HepG2 (cell line): ENCODE data around the gene EGFR. TPM values are rescaled to one million over a fixed set of nuclear protein-coding genes. Genes with fewer than 3 reads are reported as not detected.

ENCODE experiments used
- ATAC-seq: fragments of 200-7000 bp; cut with Tn5 transposase; 3 replicates; pipeline ENCODE4 v1.9.1; 2020; ENCODE audit warnings: mild to moderate bottlenecking, moderate library complexity
- Bru-seq: library from RNA; stranded (reverse); fragments of 400-500 nt; gene quantifications from one replicate; lab custom pipeline; 2021; lab: Mats Ljungman, UMichigan
- BruChase-seq, 2 experiments: library from RNA; stranded (reverse); fragments of 400-500 nt; gene quantifications; one replicate each; lab custom pipeline; 2021; lab: Mats Ljungman, UMichigan
- BruUV-seq: library from RNA; stranded (reverse); fragments of 400-500 nt; replicated peaks from 2 replicates; lab custom pipeline; 2021; lab: Mats Ljungman, UMichigan
- CTCF ChIA-PET: fragments of 300-600 bp; formaldehyde crosslinking; extraction: SDS; loops from one replicate; lab custom pipeline; 2021; ENCODE audit warnings: low total read pairs, inconsistent platforms, low intra/inter-chr PET ratio; lab: Yijun Ruan, JAX
- POLR2A ChIA-PET: fragments of 350-600 bp; sonication (Branson Sonifier 250); formaldehyde crosslinking; loops from one replicate; lab custom pipeline; 2020; ENCODE audit warnings: antibody characterized with exemption, inconsistent platforms; lab: Yijun Ruan, JAX
- DNase-seq: peaks from one replicate; pipeline ENCODE4 v3.0.0-alpha.2; 2015; ENCODE audit warnings: low spot score
- FAIRE-seq: peaks from 3 replicates; lab custom pipeline; 2011; peaks lifted over from hg19 to GRCh38; lab: Jason Lieb, UNC
- H2AFZ ChIP-seq: one replicate; pipeline ENCODE4 v1.6.1; 2011; ENCODE audit warnings: low read length, inconsistent platforms
- H3K27ac ChIP-seq: fragments of 300-600 bp; 3 replicates; pipeline ENCODE4 v1.8.0; 2011; ENCODE audit warnings: mixed run types, mild to moderate bottlenecking, mixed read lengths, low read length, inconsistent platforms; ENCODE audit not compliant: insufficient read depth; ENCODE audit errors: extremely low read length
- H3K27me3 ChIP-seq, 2 experiments: fragments of 200-600 bp in 1 of 2; 2 replicates in 1 of 2; 3 replicates in 1 of 2; pipeline versions ENCODE4 v1.6.0 to v1.8.0; 2011; ENCODE audit warnings: low read length in 2 of 2, mild to moderate bottlenecking in 2 of 2, moderate library complexity in 2 of 2, inconsistent platforms in 1 of 2; ENCODE audit not compliant: insufficient read depth in 2 of 2, control insufficient read depth in 1 of 2
- H3K36me3 ChIP-seq, 2 experiments: fragments of 200-600 bp in 1 of 2; replicated peaks in 1 of 2; 2 replicates in 1 of 2; 3 replicates in 1 of 2; pipeline versions ENCODE4 v1.5.1 to v1.8.0; 2011; ENCODE audit warnings: low read length in 2 of 2, inconsistent platforms in 1 of 2; ENCODE audit not compliant: insufficient read depth in 2 of 2, control insufficient read depth in 1 of 2
- H3K4me1 ChIP-seq: 2 replicates; pipeline ENCODE4 v1.5.1; 2012; ENCODE audit warnings: low read length, inconsistent platforms; ENCODE audit not compliant: insufficient read depth
- H3K4me2 ChIP-seq: 2 replicates; pipeline ENCODE4 v1.6.0; 2011; ENCODE audit warnings: low read depth, low read length, inconsistent platforms
- H3K4me3 ChIP-seq, 3 experiments: fragments of 200-600 bp in 1 of 3; sonication (generic), shearing (Covaris generic) in 1 of 3; replicated peaks in 1 of 3; 2 replicates each; pipeline ENCODE4 v1.5.1; 2011 to 2016; ENCODE audit warnings: low read length in 3 of 3, inconsistent platforms in 2 of 3, low read depth in 2 of 3, mild to moderate bottlenecking in 2 of 3, control low read depth in 1 of 3, mixed read lengths in 1 of 3; ENCODE audit not compliant: insufficient read depth in 1 of 3
- H3K79me2 ChIP-seq: one replicate; pipeline ENCODE4 v1.6.1; 2011; ENCODE audit warnings: low read length, inconsistent platforms; ENCODE audit not compliant: insufficient read depth
- H3K9ac ChIP-seq: 2 replicates; pipeline ENCODE4 v1.6.0; 2011; ENCODE audit warnings: mild to moderate bottlenecking, low read depth, low read length, inconsistent platforms; ENCODE audit not compliant: insufficient read depth
- H3K9me3 ChIP-seq: 2 replicates; pipeline ENCODE4 v1.5.1; 2012; ENCODE audit warnings: mild to moderate bottlenecking, low read length
- H4K20me1 ChIP-seq: 2 replicates; pipeline ENCODE4 v1.6.0; 2011; ENCODE audit warnings: inconsistent platforms, mild to moderate bottlenecking, low read length, moderate library complexity; ENCODE audit not compliant: insufficient read depth
- IRX3 ChIP-seq: sonication (generic); formaldehyde crosslinking; IDR thresholded peaks from 2 replicates; pipeline ENCODE4 v1.8.1; 2023; ENCODE audit warnings: mild to moderate bottlenecking, low read depth, missing genetic modification reagents, borderline replicate concordance
- JUND ChIP-seq: sonication (generic); formaldehyde crosslinking; IDR thresholded peaks from 2 replicates; pipeline ENCODE4 v1.8.0; 2022; ENCODE audit warnings: mild to moderate bottlenecking, missing genetic modification reagents
- RAD21 ChIP-seq: fragments of 450-650 bp; formaldehyde crosslinking; IDR thresholded peaks from 2 replicates; pipeline ENCODE4 v1.5.0; 2020; ENCODE audit warnings: mild to moderate bottlenecking
- REPIN1 ChIP-seq: sonication (generic); formaldehyde crosslinking; IDR thresholded peaks from 2 replicates; pipeline ENCODE4 v1.8.0; 2022; ENCODE audit warnings: missing genetic modification reagents, low read depth, mild to moderate bottlenecking, borderline replicate concordance
- SKI ChIP-seq: fragments of 450-650 bp; IDR thresholded peaks from one replicate; pipeline ENCODE4 v1.6.1; 2018; ENCODE audit warnings: mild to moderate bottlenecking; ENCODE audit not compliant: partially characterized antibody
- XRCC5 ChIP-seq: fragments of 200-400 bp; formaldehyde crosslinking; optimal IDR thresholded peaks from 2 replicates; pipeline ENCODE3; 2017; ENCODE audit warnings: mild to moderate bottlenecking, low read length
- ZFX ChIP-seq: sonication (generic); formaldehyde crosslinking; IDR thresholded peaks from 2 replicates; pipeline ENCODE4 v1.4.0; 2020; ENCODE audit warnings: mild to moderate bottlenecking, low read depth, missing genetic modification reagents, moderate library complexity
- ZMYM4 ChIP-seq: sonication (generic); formaldehyde crosslinking; IDR thresholded peaks from 2 replicates; pipeline ENCODE4 v1.8.1; 2023; ENCODE audit warnings: mild to moderate bottlenecking, missing genetic modification reagents
- ZNF263 ChIP-seq: sonication (generic); formaldehyde crosslinking; IDR thresholded peaks from 2 replicates; pipeline ENCODE4 v1.4.0; 2020; ENCODE audit warnings: missing genetic modification reagents
- ZNF550 ChIP-seq: sonication (generic); formaldehyde crosslinking; IDR thresholded peaks from 2 replicates; pipeline ENCODE4 v1.4.0; 2020; ENCODE audit warnings: mild to moderate bottlenecking, missing genetic modification reagents, borderline replicate concordance
- ZNF614 ChIP-seq: IDR thresholded peaks from 2 replicates; pipeline ENCODE4 v1.6.1; 2018; ENCODE audit warnings: missing biosample characterization, missing genetic modification reagents, inconsistent platforms, borderline replicate concordance
- WGBS: methylation state at CpG from one replicate; pipeline ENCODE4 v1.1.6; 2017; ENCODE audit warnings: low lambda C conversion rate; 5-methylcytosine and 5-hydroxymethylcytosine counted together
- in situ Hi-C: cut with HindIII; loops from 2 replicates; pipeline ENCODE4 v1.10.0; 2017; ENCODE audit warnings: low pct_unique_long_range_greater_than_20kb; ENCODE audit not compliant: extremely low pct_ligation_motif_present
- intact Hi-C: fragments of 100-400 bp; cut with micrococcal nuclease; formaldehyde crosslinking; loops from one replicate; pipeline ENCODE4 v1.10.0; 2022; ENCODE audit not compliant: unreplicated experiment
- long read RNA-seq, 2 experiments: library from RNA in 1 of 2; library from polyadenylated mRNA in 1 of 2; stranded (forward) in 1 of 2; unstranded in 1 of 2; transcript quantifications; one replicate each; pipeline ENCODE4 v2.0.0, GENCODE V29; 2019 to 2022
- polyA minus RNA-seq, 3 experiments: library from RNA; depleted of rRNA, polyadenylated mRNA; stranded (reverse); fragments of >200 nt; gene quantifications; 2 replicates each; pipeline ENCODE4 v1.2.3, GENCODE V29; 2011; ENCODE audit warnings: low replicate concordance in 1 of 3
- polyA plus RNA-seq, 8 experiments: library from polyadenylated mRNA; depleted of rRNA in 3 of 8; stranded (reverse) in 7 of 8; unstranded in 1 of 8; fragments of >200 nt; fragmentation: Illumina TruSeq in 4 of 8; extraction: Trizol in 4 of 8; gene quantifications; 2 replicates each; pipeline versions ENCODE4 v1.2.1 to v1.2.3, GENCODE V29; 2011 to 2016; ENCODE audit warnings: low read depth in 4 of 8, missing spikeins in 1 of 8, mixed read lengths in 1 of 8; ENCODE audit not compliant: insufficient read depth in 1 of 8
- total RNA-seq, 5 experiments: library from RNA; depleted of rRNA; stranded (reverse); fragments of >200 nt; fragmentation: Illumina TruSeq; extraction: Trizol; gene quantifications; 2 replicates each; pipeline ENCODE4 v1.2.3, GENCODE V29; 2016; ENCODE audit warnings: low read depth in 1 of 5
- TF ChIP-seq, protein P1 (sequence below): IDR thresholded peaks from 2 replicates; pipeline ENCODE4 v1.6.1; 2012; ENCODE audit warnings: inconsistent platforms
- TF ChIP-seq, protein P2 (sequence below): sonication (generic); formaldehyde crosslinking; IDR thresholded peaks from 2 replicates; pipeline ENCODE4 v1.8.0; 2022; ENCODE audit warnings: low read depth, missing genetic modification reagents
- TF ChIP-seq, protein P3 (sequence below): sonication (generic); formaldehyde crosslinking; IDR thresholded peaks from 2 replicates; pipeline ENCODE4 v1.8.0; 2023; ENCODE audit warnings: mild to moderate bottlenecking, missing genetic modification reagents

Gene EGFR
- 7.0 TPM in 2 replicates for total RNA-seq (2016; rRNA removed; fragmentation: Illumina TruSeq; extraction: Trizol)
- 1.3 and 1.9 TPM in 2 replicates for total RNA-seq (2016; cell fraction: cytosol; rRNA removed; fragmentation: Illumina TruSeq; extraction: Trizol; ENCODE audit: low read depth)
- total RNA-seq (2016; cell fraction: insoluble cytoplasmic fraction; rRNA removed; fragmentation: Illumina TruSeq; extraction: Trizol) = 5.7 and 7.1 TPM in 2 replicates
- 3.8 and 3.9 TPM in 2 replicates for total RNA-seq (2016; cell fraction: membrane; rRNA removed; fragmentation: Illumina TruSeq; extraction: Trizol)
- total RNA-seq (2016; cell fraction: nucleus; rRNA removed; fragmentation: Illumina TruSeq; extraction: Trizol) = 18.3 and 21.6 TPM in 2 replicates
- 7.9 and 10.0 TPM in 2 replicates for polyA plus RNA-seq (2011; rRNA removed)
- 5.7 and 6.5 TPM in 2 replicates for polyA plus RNA-seq (2011; cell fraction: cytosol; rRNA removed)
- polyA plus RNA-seq (2011; cell fraction: nucleus; rRNA removed) = 15.6 and 16.1 TPM in 2 replicates
- polyA plus RNA-seq (2012) = 12.3 and 19.1 TPM in 2 replicates
- polyA plus RNA-seq (2016; cell fraction: cytosol; fragmentation: Illumina TruSeq; extraction: Trizol; ENCODE audit: low read depth) = 0.76 and 0.86 TPM in 2 replicates
- 4.0 and 4.9 TPM in 2 replicates for polyA plus RNA-seq (2016; cell fraction: insoluble cytoplasmic fraction; fragmentation: Illumina TruSeq; extraction: Trizol; ENCODE audit: low read depth)
- polyA plus RNA-seq (2016; cell fraction: membrane; fragmentation: Illumina TruSeq; extraction: Trizol; ENCODE audit: low read depth) = 1.4 and 1.9 TPM in 2 replicates
- polyA plus RNA-seq (2016; cell fraction: nucleus; fragmentation: Illumina TruSeq; extraction: Trizol; ENCODE audit: insufficient read depth, low read depth) = 17.3 and 18.5 TPM in 2 replicates
- polyA minus RNA-seq (2011; rRNA and poly(A)+ RNA removed; ENCODE audit: low replicate concordance) = 21.0 and 51.4 TPM in 2 replicates
- 9.3 and 14.3 TPM in 2 replicates for polyA minus RNA-seq (2011; cell fraction: cytosol; rRNA and poly(A)+ RNA removed)
- polyA minus RNA-seq (2011; cell fraction: nucleus; rRNA and poly(A)+ RNA removed) = 25.0 and 26.9 TPM in 2 replicates
- percentile 71 among the genes with signal in this experiment for Bru-seq, nascent RNA
- percentile 66 among the genes with signal in this experiment for BruChase-seq, experiment 1, labeled RNA remaining after a 6-hour chase
- percentile 66 among the genes with signal in this experiment for BruChase-seq, experiment 2, labeled RNA remaining after a 2-hour chase
- long read RNA-seq, experiment 1, partial matches to known transcripts = 1 of 2 reads
- long read RNA-seq, experiment 1, other reads (novel, unspliced or antisense) = 1 of 2 reads
- long read RNA-seq, experiment 2, full-length matches to known transcripts = 4 of 26 reads
- long read RNA-seq, experiment 2, partial matches to known transcripts = 2 of 26 reads
- long read RNA-seq, experiment 2, other reads (novel, unspliced or antisense) = 20 of 26 reads

DNA sequence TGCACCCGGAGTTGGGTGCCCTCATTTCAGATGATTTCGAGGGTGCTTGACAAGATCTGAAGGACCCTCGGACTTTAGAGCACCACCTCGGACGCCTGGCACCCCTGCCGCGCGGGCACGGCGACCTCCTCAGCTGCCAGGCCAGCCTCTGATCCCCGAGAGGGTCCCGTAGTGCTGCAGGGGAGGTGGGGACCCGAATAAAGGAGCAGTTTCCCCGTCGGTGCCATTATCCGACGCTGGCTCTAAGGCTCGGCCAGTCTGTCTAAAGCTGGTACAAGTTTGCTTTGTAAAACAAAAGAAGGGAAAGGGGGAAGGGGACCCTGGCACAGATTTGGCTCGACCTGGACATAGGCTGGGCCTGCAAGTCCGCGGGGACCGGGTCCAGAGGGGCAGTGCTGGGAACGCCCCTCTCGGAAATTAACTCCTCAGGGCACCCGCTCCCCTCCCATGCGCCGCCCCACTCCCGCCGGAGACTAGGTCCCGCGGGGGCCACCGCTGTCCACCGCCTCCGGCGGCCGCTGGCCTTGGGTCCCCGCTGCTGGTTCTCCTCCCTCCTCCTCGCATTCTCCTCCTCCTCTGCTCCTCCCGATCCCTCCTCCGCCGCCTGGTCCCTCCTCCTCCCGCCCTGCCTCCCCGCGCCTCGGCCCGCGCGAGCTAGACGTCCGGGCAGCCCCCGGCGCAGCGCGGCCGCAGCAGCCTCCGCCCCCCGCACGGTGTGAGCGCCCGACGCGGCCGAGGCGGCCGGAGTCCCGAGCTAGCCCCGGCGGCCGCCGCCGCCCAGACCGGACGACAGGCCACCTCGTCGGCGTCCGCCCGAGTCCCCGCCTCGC is at the start of gene EGFR:
Gene EGFR, plus strand, starts transcription at position 657 of the 830 bp plus-strand sequence. CDS start 261 bp downstream, outside the sequence.
- BruUV-seq = no TSS peak
- Histone ChIP-seq H2AFZ (no peak within 1 kb of the TSS), H3K4me2 (peak within 1 kb of the TSS; percentile 76), H3K4me1 (peaks cover 53% of the 10 kb centered on the region), H3K27me3 (peaks cover 7 to 32% of the 10 kb centered on the region in 2 experiments), H3K79me2 (peaks cover 4% of the 10 kb centered on the region), H3K27ac (no peak within 1 kb of the TSS), H3K36me3 (no peaks in the 10 kb centered on the region), H3K4me3 (peak within 1 kb of the TSS; percentile 63 to 74 (median 64)), H3K9ac (peak within 1 kb of the TSS; percentile 55), H4K20me1 (no peaks in the 10 kb centered on the region), H3K9me3 (no peaks in the 10 kb centered on the region)
- DNase-seq (no peak), ATAC-seq (peak; percentile 78), FAIRE-seq (no peak)
- POLR2A ChIA-PET = interaction anchor here (1.5 to 2.0 kb wide), 4 partner anchors 60 to 260 kb away, joined by 4 to 7 read pairs (median 5); partner anchors contain the start of gene SEC61G
- intact Hi-C loops = loop anchor here (2.0 to 10.0 kb wide), 2 partner anchors 58 to 116 kb away; no protein-coding TSS in a partner anchor
- in situ Hi-C loops = no loop called here
- 10% methylated on average over 50 of the region's 80 CpGs for WGBS
- CTCF ChIA-PET = no interaction called here
- peak; percentile 97 for TF ChIP-seq ZNF263 (CRISPR knock-in tag)
- TF ChIP-seq IRX3 (CRISPR knock-in tag) = 0 out of 2 replicates have a peak, but pooled peaks have one; percentile 12
- TF ChIP-seq SKI = peak; percentile 39
- TF ChIP-seq, protein P1, sequence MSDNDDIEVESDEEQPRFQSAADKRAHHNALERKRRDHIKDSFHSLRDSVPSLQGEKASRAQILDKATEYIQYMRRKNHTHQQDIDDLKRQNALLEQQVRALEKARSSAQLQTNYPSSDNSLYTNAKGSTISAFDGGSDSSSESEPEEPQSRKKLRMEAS = peak; percentile 48; the same call in 1 of the 2 replicates
- TF ChIP-seq JUND (CRISPR knock-in tag) = no peak
- TF ChIP-seq, protein P2, sequence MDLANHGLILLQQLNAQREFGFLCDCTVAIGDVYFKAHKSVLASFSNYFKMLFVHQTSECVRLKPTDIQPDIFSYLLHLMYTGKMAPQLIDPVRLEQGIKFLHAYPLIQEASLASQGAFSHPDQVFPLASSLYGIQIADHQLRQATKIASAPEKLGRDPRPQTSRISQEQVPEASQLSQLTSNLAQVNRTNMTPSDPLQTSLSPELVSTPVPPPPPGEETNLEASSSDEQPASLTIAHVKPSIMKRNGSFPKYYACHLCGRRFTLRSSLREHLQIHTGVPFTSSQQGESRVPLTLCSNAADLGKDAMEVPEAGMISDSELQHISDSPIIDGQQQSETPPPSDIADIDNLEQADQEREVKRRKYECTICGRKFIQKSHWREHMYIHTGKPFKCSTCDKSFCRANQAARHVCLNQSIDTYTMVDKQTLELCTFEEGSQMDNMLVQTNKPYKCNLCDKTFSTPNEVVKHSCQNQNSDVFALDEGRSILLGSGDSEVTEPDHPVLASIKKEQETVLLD (CRISPR knock-in tag) = peak; percentile 58; the same call in 1 of the 2 replicates
- TF ChIP-seq XRCC5 = no peak
- TF ChIP-seq ZNF614 (CRISPR knock-in tag) = no peak
- TF ChIP-seq RAD21 (CRISPR knock-in tag) = 0 out of 2 replicates have a peak, but pooled peaks have one; percentile 22
- TF ChIP-seq ZNF550 (CRISPR knock-in tag) = 0 out of 2 replicates have a peak, but pooled peaks have one; percentile 21
- TF ChIP-seq ZMYM4 = 0 out of 2 replicates have a peak, but pooled peaks have one; percentile 33
- TF ChIP-seq, protein P3, sequence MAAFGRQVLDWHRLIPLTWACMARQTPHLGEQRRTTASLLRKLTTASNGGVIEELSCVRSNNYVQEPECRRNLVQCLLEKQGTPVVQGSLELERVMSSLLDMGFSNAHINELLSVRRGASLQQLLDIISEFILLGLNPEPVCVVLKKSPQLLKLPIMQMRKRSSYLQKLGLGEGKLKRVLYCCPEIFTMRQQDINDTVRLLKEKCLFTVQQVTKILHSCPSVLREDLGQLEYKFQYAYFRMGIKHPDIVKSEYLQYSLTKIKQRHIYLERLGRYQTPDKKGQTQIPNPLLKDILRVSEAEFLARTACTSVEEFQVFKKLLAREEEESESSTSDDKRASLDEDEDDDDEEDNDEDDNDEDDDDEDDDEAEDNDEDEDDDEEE (CRISPR knock-in tag) = 0 out of 2 replicates have a peak, but pooled peaks have one; percentile 17
- peak; percentile 21; the same call in 1 of the 2 replicates for TF ChIP-seq ZFX
- 0 out of 2 replicates have a peak, but pooled peaks have one; percentile 42 for TF ChIP-seq REPIN1 (CRISPR knock-in tag)
